Activated effector memory CD4-positive, alpha-beta T cell treated with anti-CD3 and anti-CD28 coated beads, Interleukin-2, amount 50 U/mL, for 16 hours (primary cell): ENCODE measurements around the gene TPCN1.
A peak's percentile ranks its signal among the peaks of the same experiment; 100 is the strongest.

Source experiments
- DNase-seq: peaks from one replicate; pipeline ENCODE4 v3.0.0-alpha.2; 2020

TPCN1 gene

GRCh38 chr12:113226696-113227568 lies 5.7 kb downstream of the TPCN1 start:
- no peak for DNase-seq

GRCh38 chr12:113227686-113228391 lies 6.6 kb downstream of the TPCN1 start:
- no peak for DNase-seq

DNA sequence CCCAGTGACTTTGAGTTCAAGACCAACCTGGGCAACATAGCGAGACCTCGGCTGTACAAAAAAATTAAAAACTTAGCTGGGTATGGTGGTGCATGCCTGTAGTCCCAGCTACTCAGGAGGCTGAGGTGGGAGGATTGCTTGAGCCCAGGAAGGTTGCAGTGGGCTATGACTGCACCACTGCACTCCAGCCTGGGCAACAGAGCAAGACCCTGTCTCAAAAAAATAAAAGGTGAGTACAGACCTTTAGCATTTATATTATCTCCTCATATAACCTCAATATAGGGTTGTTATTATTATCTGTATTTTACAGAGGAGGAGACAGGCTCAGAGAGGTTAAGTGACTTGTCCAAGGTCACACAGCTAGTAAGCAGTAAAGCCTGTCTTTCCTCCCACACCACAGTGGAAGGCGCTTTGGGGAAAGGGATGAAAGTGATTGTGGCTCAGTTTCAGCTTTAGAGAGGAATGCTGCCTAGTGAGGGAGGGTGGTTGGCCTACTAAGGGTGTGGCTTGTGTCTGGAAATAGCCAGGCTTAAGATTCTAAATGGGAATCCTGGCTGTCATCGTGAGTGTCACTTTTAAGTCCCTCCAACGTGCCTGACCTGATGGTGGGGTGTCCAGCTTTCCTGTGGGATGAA lies 7.2 kb downstream of the TPCN1 start:
- no peak for DNase-seq

- peak; percentile 45 for DNase-seq
These were observed 9.3 kb downstream of the TPCN1 start for GRCh38 chr12:113230315-113231234.

GRCh38 chr12:113231235-113232088 lies 10.2 kb downstream of the TPCN1 start:
- peak; percentile 42 for DNase-seq

DNA sequence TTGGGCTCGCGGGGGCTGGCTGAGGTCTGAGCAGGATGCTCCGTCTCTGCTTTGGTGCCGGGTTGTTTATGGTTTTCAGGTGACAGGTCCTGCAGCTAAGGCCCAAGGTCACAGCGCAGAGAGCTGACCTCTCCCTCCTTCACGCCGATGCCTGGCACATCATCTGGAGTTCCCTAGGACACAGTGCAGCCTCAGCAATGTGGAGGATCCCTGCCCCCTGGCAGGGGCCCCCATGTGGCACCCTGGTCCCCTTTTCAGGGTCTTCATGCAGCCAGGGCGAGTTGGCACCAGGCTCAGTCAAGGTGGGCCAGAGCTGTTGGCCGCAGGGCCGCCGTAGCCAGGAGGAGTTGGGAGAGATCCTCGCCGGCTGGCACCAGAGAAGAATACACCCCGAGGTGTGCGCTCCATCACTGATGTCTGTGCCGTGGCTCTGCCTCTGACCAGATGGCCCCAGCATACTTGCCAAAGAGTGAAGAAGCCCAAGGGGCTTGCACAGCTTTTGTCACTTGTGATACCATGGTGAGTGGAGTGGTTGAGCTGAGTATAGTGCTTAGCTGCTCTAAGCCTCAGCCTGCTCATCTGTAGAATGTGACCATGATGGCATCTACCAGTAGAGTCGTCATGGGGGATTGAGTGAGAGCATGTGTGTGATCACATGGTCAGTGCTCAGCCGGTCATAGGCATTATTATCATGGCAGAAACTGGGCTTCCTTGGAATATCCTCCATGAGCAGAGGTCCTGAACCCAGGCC lies 11.0 kb downstream of the TPCN1 start:
- peak; percentile 30 for DNase-seq

DNA sequence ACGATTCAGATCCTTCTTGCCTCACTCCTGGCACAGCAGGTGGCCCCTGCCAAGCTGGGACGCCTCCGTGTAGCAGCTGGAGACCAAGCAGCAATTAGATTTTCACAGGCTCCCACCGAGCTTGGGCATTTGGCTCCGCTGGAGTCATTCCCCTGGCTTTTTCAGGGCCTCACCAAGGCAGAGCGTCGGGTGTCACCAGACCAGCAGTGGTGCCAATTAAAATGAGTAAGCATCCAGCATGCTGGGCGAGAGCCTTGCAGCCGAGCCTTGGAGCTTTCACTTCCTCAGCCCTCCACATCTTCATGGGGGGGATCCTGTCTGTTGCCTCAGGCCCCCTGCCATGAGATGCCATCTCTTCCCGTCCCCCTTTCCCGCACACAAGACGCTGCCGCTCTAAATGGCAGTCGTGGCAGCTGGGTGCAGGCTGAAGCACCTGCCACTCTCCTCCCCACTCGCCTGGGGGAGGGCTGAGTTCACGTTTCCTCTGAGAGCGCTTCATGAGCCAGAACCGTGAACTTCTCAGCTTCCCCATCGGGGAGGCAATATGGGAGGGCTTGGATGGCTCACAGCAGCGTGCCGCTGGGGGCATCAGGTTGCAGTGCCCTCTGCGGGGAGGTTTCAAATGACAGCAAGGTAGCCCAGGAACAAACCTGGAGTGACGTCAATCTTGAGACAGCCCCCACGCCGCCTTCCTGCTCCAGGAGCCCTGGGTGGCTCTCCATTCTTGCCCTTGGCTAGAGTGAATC lies 11.7 kb downstream of the TPCN1 start:
- DNase-seq: peak; percentile 82

GRCh38 chr12:113233967-113234366 lies 12.7 kb downstream of the TPCN1 start:
- no peak for DNase-seq

DNA sequence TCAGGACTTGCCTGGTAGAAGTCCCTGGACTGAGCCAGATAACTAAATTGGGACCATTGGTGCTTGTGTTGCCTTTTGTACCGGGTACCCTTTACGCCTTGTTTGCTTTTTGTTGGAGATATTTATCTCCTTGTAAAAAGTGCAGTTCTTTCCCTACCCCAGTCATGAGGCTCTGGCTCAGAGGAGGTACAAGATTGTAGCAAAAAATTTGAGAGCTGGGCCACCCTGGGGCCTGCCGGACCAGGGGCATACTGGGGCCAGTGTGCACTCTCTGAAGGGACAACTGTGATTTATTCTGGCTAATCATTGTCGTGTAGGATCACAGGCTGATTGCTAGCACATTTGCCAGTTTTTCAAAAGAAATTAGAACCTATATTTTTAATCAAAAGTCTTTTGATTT lies 13.2 kb downstream of the TPCN1 start:
- DNase-seq: no peak

GRCh38 chr12:113235976-113236375 lies 14.7 kb downstream of the TPCN1 start:
- DNase-seq: peak; percentile 24

GRCh38 chr12:113236539-113237399 lies 15.5 kb downstream of the TPCN1 start:
- peak; percentile 33 for DNase-seq

- no peak for DNase-seq
These were observed 16.5 kb downstream of the TPCN1 start for GRCh38 chr12:113237748-113238147.

GRCh38 chr12:113238309-113238708 lies 17.0 kb downstream of the TPCN1 start:
- peak; percentile 30 for DNase-seq

- peak; percentile 36 for DNase-seq
These were observed 18.1 kb downstream of the TPCN1 start for GRCh38 chr12:113239288-113239771.

DNA sequence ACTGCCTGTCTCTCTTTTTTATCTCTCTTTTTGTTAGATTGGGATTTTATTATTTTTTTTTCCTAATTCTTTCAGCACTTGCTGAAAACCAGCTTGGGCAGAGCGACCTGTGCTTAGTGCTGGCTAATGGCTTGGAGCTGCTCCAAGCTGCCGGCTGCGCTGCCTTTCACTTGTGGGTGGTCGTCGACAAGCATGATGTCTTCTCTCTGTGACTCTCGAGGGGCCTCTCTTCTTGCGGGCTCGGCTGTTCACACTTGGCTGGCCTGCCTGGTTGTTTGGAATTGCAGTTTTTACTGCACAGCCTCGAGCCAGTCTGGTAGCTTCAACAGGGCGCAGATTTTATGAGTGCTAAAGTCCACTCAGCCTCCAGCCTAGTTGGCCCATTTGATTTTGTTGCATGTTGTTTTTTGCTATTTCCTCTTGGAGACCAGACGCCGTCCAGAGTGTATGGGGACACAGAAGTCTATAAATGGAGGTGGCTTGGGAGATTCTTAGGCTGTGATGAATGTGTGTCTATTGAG lies 18.6 kb downstream of the TPCN1 start:
- peak; percentile 30 for DNase-seq

DNA sequence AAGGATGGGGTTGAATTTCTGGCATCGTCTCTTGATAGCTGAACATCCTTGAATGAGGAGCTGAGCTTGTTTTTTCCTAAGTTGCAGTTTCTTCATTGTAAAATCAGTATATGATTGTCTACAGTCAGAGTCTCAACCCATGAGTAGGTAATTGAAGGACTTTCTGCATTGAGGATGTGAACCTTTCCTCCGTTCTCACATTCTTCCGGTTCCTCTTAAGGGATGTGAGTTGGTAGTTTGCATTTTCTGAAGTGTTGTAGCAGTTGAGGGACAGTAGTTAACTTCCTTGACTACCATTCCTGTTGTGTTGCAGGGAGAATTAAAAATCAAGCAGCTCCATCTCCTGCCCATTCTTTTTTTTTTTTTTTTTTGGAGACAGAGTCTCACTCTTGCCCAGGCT lies 19.1 kb downstream of the TPCN1 start:
- no peak for DNase-seq

GRCh38 chr12:113241191-113242025 lies 20.1 kb downstream of the TPCN1 start:
- DNase-seq: no peak

DNA sequence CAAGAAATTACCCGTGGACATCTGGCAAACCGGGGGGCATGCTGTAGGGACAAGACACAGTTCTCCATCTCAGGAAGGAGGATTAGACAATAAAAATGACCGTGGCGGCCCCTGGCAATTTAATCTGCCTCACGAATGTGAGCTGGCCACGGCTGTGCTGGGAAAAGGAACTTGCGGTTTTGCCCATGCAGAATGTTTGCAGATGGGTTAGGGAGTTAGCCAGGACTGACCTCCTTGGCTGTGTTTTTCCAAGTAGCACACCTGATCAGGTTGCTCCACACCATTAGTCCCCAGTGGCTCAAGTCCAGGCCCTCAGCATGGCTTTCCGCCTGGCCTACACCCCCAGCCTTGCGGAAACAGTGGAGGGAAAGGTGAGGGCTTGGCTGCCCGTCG lies 20.8 kb downstream of the TPCN1 start:
- no peak for DNase-seq
